Heart right ventricle (tissue), 16 donors: ENCODE results near the gene KIF26B. TPM values are rescaled to one million over a fixed set of nuclear protein-coding genes. Genes with fewer than 3 reads are reported as not detected.
A peak's percentile ranks its signal among the peaks of the same experiment; 100 is the strongest.

Experiments used
- ATAC-seq, 8 donors: fragments of 200-7000 bp; cut with Tn5 transposase; one replicate each; pipeline ENCODE4 v1.9.1; 2020; ENCODE audit warnings: mild to moderate bottlenecking in 8 of 8, moderate library complexity in 8 of 8, moderate number of reproducible peaks in 1 of 8
- DNase-seq, 2 donors: peaks; one replicate each; pipeline ENCODE4 v3.0.0-alpha.2; 2020
- H3K27ac ChIP-seq, 10 donors: fragments of 200-600 bp; sonication (generic) in 2 of 10; one replicate each; pipeline versions ENCODE4 v1.5.0 to v1.8.0; 2020 to 2022; ENCODE audit warnings: mild to moderate bottlenecking in 3 of 10
- H3K27me3 ChIP-seq, 7 donors: fragments of 200-600 bp; one replicate each; pipeline ENCODE4 v1.8.0; 2021 to 2022; ENCODE audit warnings: mild to moderate bottlenecking in 2 of 7
- H3K36me3 ChIP-seq, 9 donors: fragments of 200-600 bp; sonication (generic) in 1 of 9; one replicate each; pipeline versions ENCODE4 v1.5.0 to v1.8.0; 2020 to 2022; ENCODE audit warnings: mild to moderate bottlenecking in 2 of 9
- H3K4me1 ChIP-seq, 9 donors: fragments of 200-600 bp; sonication (generic) in 1 of 9; one replicate each; pipeline versions ENCODE4 v1.5.0 to v1.8.0; 2020 to 2022; ENCODE audit warnings: mild to moderate bottlenecking in 4 of 9
- H3K4me3 ChIP-seq, 10 donors: fragments of 200-600 bp; sonication (generic) in 2 of 10; one replicate each; pipeline versions ENCODE4 v1.5.0 to v1.8.0; 2020 to 2022; ENCODE audit warnings: mild to moderate bottlenecking in 7 of 10, moderate library complexity in 2 of 10
- H3K9me3 ChIP-seq, 11 donors: fragments of 200-600 bp in 10 of 11; sonication (generic) in 2 of 11; one replicate each; pipeline versions ENCODE4 v1.5.0 to v1.8.0; 2013 to 2022; ENCODE audit warnings: mild to moderate bottlenecking in 2 of 11, control low read depth in 1 of 11, moderate library complexity in 1 of 11
- WGBS, 2 donors: extraction: QIAGEN DNeasy Blood & Tissue Kit; methylation state at CpG; one replicate each; pipeline ENCODE4 v1.1.7; 2013; ENCODE audit warnings: inconsistent platforms in 1 of 2; 5-methylcytosine and 5-hydroxymethylcytosine counted together
- intact Hi-C, 10 donors: fragments of 100-400 bp; cut with DNase I; formaldehyde crosslinking; loops; one replicate each; pipeline versions ENCODE4 v1.11.1 to v1.14.2; 2022
- polyA plus RNA-seq, 2 donors: library from polyadenylated mRNA; stranded (reverse); fragments of 200-250 nt; gene quantifications; one replicate each; pipeline ENCODE4 v1.2.3, GENCODE V29; 2013
- total RNA-seq, 10 donors: library from RNA; stranded (reverse); fragmentation: NEBNext Ultra II Directional in 3 of 10; extraction: Animal tissue kit (Norgen Biotek cat#: 25700) in 3 of 10; gene quantifications; one replicate each; pipeline versions ENCODE4 v1.2.1 to v1.2.4, GENCODE V29; 2021 to 2023
- TF ChIP-seq, protein P1 (sequence below), 9 donors: fragments of 200-600 bp; sonication (generic) in 2 of 9; IDR thresholded peaks; one replicate each; pipeline versions ENCODE4 v1.5.0 to v1.8.0; 2021 to 2022; ENCODE audit warnings: antibody characterized with exemption in 9 of 9, mild to moderate bottlenecking in 5 of 9, moderate library complexity in 1 of 9
- donor health status: Arrhythmogenic right ventricular cardiomyopathy.
- donor health status: ischemic (EF 13 %, LVEDD 7.1; RV severe dilation, severe dysfunction).
- donor health status: healthy with polysubstance abuse.
- donor health status: DM: no; HTN: yes; CAD: no.
- donor health status: DM: no; HTN: no; CAD: no.
- donor health status: ischemic (EF 25% LVEDD 6.9; RV normal size, moderate dysfunction).
- donor health status: ischemic (EF 25% LVEDD 5.7; RV mildly dilated, moderate dysfunction).
- donor health status: healthy.
- donor health status: DM: yes; HTN: yes; CAD: no.
- donor health status: Ischemic cardiomyopathy.
- donor health status: ischemic (EF 35%, LVEDD 5.7; RV mildly dilated, moderate dysfunction).
- donor health status: nonischemic (EF 11% LVEDD 7.7; RV severe dilation, severe dysfunction).
- donor health status: DM: yes; HTN: yes; CAD: no.
- donor health status: PGD.
- donor health status: ischemic (EF 29% LVEDD 5.4; RV normal size, mild dysfunction).
- donor health status: nonischemic (EF 23%, LVEDD 6.1; RV moderate dilation, normal function).

The KIF26B gene
- total and polyA plus RNA-seq, 12 donors, result 0.66 to 8.8 (median 2.8) TPM

GRCh38 chr1:245283001-245283400, 128.2 kb downstream of the KIF26B start:
- TF ChIP-seq, protein P1, sequence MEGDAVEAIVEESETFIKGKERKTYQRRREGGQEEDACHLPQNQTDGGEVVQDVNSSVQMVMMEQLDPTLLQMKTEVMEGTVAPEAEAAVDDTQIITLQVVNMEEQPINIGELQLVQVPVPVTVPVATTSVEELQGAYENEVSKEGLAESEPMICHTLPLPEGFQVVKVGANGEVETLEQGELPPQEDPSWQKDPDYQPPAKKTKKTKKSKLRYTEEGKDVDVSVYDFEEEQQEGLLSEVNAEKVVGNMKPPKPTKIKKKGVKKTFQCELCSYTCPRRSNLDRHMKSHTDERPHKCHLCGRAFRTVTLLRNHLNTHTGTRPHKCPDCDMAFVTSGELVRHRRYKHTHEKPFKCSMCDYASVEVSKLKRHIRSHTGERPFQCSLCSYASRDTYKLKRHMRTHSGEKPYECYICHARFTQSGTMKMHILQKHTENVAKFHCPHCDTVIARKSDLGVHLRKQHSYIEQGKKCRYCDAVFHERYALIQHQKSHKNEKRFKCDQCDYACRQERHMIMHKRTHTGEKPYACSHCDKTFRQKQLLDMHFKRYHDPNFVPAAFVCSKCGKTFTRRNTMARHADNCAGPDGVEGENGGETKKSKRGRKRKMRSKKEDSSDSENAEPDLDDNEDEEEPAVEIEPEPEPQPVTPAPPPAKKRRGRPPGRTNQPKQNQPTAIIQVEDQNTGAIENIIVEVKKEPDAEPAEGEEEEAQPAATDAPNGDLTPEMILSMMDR (IDR thresholded peaks at IDR 0.05), result no peak
- intact Hi-C loops, result no loop called here
- no peak for ATAC-seq
- Histone ChIP-seq H3K27me3 (peaks cover 0 to 28% (median 3%) of the 10 kb centered on the region in 7 donors), H3K36me3 (no peaks in the 10 kb centered on the region), H3K27ac (no peak overlapping the region), H3K4me1 (no peaks in the 10 kb centered on the region), H3K4me3 (no peak overlapping the region), H3K9me3 (peaks cover 0 to 13% (median 0%) of the 10 kb centered on the region in 11 donors)
- WGBS, 2 donors, result 97 to 98% methylated on average over 12 of the region's 12 CpGs
- no peak for DNase-seq

- Histone ChIP-seq H3K27ac (no peak overlapping the region), H3K27me3 (peaks cover 0 to 10% (median 0%) of the 10 kb centered on the region in 7 donors), H3K4me3 (no peak overlapping the region), H3K9me3 (peaks cover 0 to 13% (median 0%) of the 10 kb centered on the region in 11 donors), H3K4me1 (no peaks in the 10 kb centered on the region), H3K36me3 (no peaks in the 10 kb centered on the region)
- TF ChIP-seq, protein P1 (IDR thresholded peaks at IDR 0.05), result no peak
- DNase-seq (no peak), ATAC-seq (no peak)
- intact Hi-C loops, result no loop called here
- WGBS, 2 donors, result 88 to 92% methylated on average over 4 of the region's 4 CpGs
Measured at GRCh38 chr1:245285168-245285567, 130.4 kb downstream of the KIF26B start.

- no peak for DNase-seq
Measured at GRCh38 chr1:245288796-245289195, 134.0 kb downstream of the KIF26B start.

DNA sequence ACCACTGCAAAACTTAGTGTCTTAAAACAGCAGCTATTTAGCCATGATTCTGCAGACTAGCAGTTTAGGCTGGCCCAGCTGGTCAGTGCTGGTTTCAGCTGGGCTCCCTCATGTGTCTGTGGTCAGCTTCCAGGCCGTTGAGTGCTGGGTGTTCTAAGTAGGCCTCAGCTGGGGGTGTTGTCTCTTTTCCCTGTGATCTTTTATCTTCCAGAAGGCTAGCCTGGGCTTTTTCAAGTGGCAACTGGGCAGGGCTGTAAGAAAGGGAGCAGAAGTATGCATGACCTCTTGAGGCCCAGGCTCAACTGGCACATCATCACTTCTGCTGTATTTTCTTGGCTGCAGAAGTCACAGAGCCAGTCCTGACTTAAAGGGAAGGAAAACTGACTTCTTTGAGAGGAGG, 136.1 kb downstream of the KIF26B start:
- peaks cover 0 to 6% (median 0%) of the 10 kb centered on the region in 9 donors for H3K4me1 ChIP-seq
- H3K4me3 ChIP-seq, result no peak overlapping the region
- no peaks in the 10 kb centered on the region for H3K9me3 ChIP-seq
- H3K27me3 ChIP-seq, result peaks cover 0 to 47% (median 7%) of the 10 kb centered on the region in 7 donors
- no peak overlapping the region for H3K27ac ChIP-seq
- TF ChIP-seq, protein P1 (IDR thresholded peaks at IDR 0.05), result no peak
- ATAC-seq, result peak in 7 of 8 donors; percentile 17 to 85 (median 55)
- intact Hi-C loops, result no loop called here
- H3K36me3 ChIP-seq, result no peaks in the 10 kb centered on the region
- 32 to 39% methylated on average over 1 of the region's 1 CpG for WGBS, 2 donors
- no peak for DNase-seq

More at GRCh38 chr1:245288796-245289195, 134.0 kb downstream of the KIF26B start:
- intact Hi-C loops, result no loop called here
- H3K36me3 ChIP-seq, result no peaks in the 10 kb centered on the region
- peaks cover 0 to 6% (median 0%) of the 10 kb centered on the region in 9 donors for H3K4me1 ChIP-seq
- 85% methylated on average over 1 of the region's 1 CpG for WGBS, 2 donors
- H3K27me3 ChIP-seq, result peaks cover 0 to 30% (median 5%) of the 10 kb centered on the region in 7 donors
- H3K27ac ChIP-seq, result no peak overlapping the region
- ATAC-seq, result no peak
- TF ChIP-seq, protein P1 (IDR thresholded peaks at IDR 0.05), result no peak
- no peak overlapping the region for H3K4me3 ChIP-seq
- H3K9me3 ChIP-seq, result no peaks in the 10 kb centered on the region
